ENCODE data around the gene UGT2B10. TPM values are rescaled to one million over a fixed set of nuclear protein-coding genes. Genes with fewer than 3 reads are reported as not detected.

UGT2B10 gene
- total RNA-seq, 1 donor from 2014 or later: not detected

Other genes with a start within 250 kb of the UGT2B10 start
- not detected in 2 replicates for gene UGT2B17, start 239.7 kb upstream of the UGT2B10 start, total RNA-seq
- 0.22 and 0.57 TPM in 2 replicates for gene UGT2B15, start 145.3 kb upstream of the UGT2B10 start, total RNA-seq
- 0.67 TPM in 2 replicates for gene UGT2A3, start 135.8 kb downstream of the UGT2B10 start, total RNA-seq